NCI-H510A (cell line): ENCODE results near the gene HCK.
"Not testable (repeated sequence)": the region's sequence is repeated elsewhere in the genome, so short reads cannot be mapped to it uniquely, and the experiment has no call there.

Experiments
- DNase-seq: peaks from one replicate; lab custom pipeline; 2025; lab: John Stamatoyannopoulos, UW

The HCK gene

DNA sequence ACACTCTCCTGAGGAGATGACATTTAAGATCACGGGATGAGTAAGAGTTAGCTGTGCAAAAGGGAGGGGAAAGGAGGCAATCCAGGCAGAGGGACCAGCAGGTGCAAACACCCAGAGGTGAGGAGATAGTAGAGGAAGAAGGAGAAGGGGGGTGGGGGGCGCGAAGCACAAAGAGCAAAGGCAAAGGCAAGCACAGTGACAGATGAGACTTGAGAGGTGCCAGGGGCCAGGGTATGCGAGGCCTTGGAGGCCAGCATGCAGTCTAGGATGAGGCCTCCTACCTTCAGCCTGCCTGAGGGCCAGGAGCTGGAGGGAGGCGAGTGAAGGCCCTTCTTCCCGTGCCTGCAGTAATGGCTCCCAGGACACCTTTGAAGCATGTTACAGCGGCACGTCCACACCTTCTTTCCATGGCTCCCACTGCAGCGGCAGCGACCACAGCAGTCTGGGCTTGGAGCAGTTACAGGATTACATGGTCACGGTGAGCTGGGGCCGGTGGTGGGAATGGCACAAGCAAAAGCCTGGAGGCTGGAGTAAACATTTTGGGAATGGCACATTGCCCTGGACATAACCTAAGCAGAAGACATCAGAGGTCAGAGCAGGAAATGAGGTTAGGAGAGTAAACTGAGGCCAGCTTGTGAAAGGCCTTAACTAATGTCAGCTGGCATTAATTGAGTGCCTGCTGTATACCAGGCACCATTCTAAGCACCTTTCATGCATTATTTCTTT lies 23.2 kb upstream of the HCK start:
- no peak for DNase-seq

GRCh38 chr20:32029561-32029960 lies 22.5 kb upstream of the HCK start:
- DNase-seq, result no peak

GRCh38 chr20:32031007-32031958 lies 20.8 kb upstream of the HCK start:
- DNase-seq, result peak; percentile 49

DNA sequence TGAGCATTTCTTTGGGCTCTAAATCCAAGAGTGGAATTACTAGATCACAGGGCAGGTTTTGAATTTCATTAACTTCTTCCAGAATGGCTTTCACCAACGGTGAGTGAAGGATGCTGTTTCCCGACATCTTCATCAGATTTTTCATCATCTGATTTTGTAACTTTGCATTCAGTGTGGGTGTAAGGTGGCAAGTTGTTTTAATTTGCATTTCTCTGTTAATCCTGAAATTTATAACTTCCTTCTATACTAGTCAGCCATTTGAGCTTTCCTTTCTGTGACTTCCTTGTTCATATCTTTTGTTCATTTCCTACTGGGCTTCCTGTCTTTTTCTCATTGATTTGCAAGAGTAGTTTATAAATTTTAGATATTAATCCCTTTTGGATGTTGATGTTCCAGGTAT lies 18.7 kb upstream of the HCK start:
- DNase-seq, result no peak

DNA sequence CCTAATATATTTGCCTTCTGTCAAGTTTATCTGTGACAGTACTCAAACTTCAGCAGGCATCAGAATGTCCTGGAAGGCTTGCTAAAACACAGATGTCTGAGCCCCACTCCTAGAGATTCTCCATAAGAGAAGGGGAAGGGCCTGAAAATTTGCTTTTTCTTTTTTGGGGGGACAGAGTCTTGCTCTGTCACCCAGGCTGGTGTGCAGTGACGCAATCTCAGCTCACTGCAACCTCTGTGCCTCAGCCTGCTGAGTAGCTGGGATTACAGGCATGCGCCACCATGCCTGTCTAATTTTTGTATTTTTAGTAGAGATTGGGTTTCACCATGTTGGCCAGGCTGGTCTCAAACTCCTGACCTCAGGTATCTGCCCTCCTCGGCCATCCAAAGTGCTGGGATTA lies 18.3 kb upstream of the HCK start:
- DNase-seq, result not testable (repeated sequence)

- no peak for DNase-seq
Observed at GRCh38 chr20:32034581-32035425, 17.2 kb upstream of the HCK start.

DNA sequence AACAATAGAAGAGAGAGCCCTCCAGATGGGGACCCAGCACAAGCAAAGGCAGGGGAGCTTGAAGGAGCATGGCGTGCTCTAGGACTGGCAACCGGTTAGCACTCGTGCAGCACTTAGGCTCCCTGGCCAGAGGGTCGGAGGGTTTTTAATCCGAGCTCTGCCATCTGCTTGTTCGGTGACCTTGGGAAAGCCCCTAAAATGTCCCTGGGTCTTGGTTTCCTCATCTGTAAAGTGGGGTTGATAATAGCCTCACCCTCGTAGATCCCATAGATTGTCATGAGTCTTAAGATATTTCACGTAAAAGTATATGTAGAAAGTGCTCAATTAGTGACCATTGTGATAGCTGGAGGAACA lies 16.6 kb upstream of the HCK start:
- DNase-seq, result no peak

- DNase-seq, result no peak
Observed at GRCh38 chr20:32036252-32036651, 15.8 kb upstream of the HCK start.

GRCh38 chr20:32036716-32037485 lies 15.1 kb upstream of the HCK start:
- DNase-seq, result no peak

- DNase-seq, result no peak
Observed at GRCh38 chr20:32037929-32038328, 14.1 kb upstream of the HCK start.

DNA sequence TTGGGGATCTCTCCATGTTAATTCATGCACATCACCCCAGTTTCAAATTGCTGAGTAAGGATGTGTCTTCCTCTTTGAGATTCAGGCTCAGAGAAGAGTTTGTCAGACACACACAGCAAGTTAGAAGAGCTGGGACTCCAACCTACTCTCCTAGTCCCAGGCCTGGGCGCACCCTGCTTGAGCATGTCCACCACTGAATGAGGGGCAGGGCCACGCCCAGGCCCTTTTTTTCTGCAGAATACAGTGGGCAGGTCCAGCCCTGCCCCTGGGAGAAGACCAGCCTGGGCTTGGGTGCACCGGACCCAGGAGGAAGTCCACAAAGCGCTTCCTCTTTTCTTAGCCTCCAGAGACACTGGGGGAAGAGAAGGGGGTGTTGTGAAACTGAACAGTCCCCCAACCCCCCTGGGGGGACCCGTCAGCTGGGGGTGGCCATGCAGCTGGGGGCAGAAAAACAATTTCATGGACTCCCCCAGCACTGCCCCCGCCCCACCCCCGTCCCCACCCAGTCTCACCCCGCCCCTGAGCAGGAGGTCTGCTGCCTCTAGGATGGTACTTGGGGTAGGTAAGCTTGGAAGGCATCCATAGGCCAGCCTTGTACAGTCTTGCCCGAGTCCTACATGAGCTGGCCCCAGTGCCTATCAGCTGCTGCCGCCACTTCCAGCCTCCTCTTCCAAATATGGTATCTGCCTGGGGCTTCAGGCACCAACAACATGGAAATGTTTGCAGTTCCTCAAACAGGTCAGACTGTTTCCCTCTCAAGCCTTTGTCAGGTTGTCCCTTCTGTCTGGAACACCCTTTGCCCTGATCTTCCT lies 11.7 kb upstream of the HCK start:
- DNase-seq, result no peak

DNA sequence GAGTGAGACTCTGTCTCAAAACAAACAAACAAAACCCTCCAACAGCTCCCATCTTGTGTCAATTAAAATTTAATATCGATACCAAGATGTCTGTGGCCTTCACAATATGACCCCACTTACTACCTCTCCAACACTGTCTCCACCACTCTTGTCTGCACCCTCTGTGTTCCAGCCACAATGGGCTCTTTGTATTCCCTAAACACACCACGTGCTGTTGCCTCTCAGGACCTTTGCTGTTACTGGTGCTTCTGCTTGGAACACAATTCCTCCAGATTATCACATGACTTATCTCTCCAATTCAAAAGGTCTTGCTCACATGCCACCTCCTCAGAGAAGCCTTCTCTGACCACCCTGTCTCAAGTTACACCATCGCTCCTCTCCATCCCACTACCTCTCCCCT lies 6.0 kb upstream of the HCK start:
- DNase-seq, result no peak

DNA sequence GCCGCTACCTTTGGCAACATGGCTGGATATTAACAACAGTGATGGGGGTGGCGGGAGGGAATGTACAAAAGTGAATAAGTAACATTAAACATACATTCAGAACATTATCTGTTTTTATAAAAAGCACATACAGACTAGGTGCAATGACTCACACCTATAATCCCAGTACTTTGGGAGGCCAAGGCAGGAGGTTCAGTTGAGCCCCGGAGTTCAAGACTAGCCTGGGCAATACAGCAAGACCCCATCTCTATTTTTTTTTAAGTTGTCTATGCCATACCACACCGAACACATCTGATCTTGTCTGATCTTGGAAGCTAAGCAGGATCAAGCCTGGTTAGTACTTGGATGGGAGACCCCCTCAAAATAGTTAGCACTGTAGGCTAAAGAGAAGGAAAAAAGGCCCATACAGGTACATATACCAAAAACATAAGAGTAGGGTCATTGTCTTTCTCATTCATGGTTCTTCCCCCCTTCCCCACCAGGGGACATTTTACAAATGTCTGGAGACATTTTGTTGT lies 1.7 kb upstream of the HCK start:
- DNase-seq, result no peak

DNA sequence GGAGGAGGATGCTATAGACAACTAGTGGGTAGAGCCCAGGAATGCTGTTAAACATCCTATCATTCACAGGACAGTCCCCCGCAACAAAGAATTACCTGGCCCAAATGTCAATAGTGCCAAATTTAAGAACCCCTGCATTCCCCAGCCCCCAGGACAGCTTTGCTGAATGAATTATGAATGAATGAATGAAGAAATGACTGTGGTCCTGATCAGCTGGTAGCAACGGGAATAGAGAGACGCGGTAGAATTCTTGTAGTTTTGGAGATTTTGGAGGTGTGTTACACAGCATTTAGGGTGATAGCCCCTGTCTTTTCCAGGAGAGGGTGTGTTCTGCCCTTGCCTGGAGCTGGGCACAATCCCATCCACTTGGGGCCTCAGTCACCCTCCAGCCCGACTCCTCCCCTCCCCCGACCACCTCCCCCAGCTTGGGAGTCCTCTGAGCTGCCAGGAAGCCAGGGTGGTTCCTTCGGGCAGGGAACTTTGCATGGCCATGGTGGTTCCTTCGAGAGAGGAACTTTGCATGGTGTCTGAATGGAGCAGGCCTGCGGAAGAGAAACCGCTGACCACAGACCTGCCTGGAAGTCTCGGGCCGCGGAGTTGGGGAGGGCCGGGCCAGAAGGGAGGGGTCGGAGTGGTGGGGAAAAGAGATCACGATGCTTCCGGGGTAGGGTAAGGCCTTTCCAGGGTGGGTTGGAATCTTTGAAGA lies 1.0 kb upstream of the HCK start:
- DNase-seq, result no peak

- DNase-seq, result no peak
Observed at GRCh38 chr20:32051720-32052089, 337 bp upstream of the HCK start.

DNA sequence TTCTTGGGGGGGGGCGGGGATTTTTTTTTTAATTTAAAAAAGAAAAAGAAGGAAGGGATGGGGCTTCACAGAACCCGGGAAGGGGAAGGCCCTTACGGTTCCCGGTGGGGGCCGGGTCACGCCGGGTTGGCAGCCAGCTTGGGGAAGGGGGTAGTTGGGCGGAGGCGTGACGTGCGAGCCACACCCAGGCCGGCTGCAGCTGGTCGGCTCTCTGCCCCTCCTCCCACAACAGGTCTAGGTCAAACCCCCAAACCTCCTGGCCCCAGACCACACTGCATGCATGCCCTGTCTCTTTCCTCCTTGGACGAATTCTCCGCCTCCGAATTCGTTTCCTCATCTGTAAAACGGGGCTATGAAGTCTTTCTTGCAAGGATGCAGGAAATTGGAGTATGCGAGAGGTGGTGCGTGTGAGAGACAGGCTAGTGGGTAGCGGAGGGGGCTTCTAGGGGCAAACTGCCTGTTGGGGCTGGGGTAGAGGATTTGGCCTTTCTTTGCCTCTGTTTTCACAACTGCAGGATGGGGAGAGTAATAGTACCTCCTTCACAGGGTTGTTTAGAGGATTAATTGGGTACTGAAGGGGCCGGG lies 828 bp downstream of the HCK start:
- no peak for DNase-seq

GRCh38 chr20:32053648-32054047 lies 1.6 kb downstream of the HCK start:
- no peak for DNase-seq

DNA sequence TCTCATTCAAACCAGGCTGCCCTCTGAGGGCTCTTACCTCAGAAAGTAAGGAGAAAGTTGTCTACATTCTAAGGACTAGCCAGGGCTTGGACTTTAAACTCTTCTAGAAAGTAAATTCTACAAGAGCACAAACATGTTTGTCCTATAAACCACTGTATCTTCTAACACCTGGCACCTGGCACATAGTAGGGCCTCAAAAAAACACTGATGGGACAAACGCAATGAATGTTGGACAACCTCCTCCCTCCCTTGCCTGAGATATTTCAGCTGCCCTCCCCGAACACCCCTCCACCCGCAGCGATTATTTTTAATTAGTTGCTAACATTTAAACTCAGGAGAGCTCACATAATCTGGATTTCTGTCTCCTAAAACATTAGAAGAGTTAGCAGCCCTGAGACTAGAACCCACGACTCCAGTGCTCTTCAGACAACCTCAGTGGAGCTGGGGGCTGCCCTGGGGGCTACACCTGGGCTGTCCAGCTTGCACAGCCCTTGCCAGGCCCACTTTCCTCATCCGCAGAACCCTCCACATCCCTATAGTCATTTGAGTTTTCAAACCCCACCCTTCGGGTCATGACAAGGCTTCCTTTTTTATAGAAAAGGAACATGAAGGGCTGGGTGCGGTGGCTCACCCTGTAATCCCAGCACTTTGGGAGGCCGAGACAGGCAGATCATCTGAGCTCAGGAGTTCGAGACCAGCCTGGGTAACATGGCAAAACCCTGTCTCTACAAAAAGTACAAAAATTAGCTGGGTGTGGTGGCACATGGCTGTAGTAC lies 4.9 kb downstream of the HCK start:
- DNase-seq, result no peak

- no peak for DNase-seq
Observed at GRCh38 chr20:32057656-32058184, 5.7 kb downstream of the HCK start.
